OCI-M1 (cell line): ENCODE results near the gene OR52L1.
A peak's percentile ranks its signal among the peaks of the same experiment; 100 is the strongest.
"Not testable (repeated sequence)": the region's sequence is repeated elsewhere in the genome, so short reads cannot be mapped to it uniquely, and the experiment has no call there.

Experiments
- DNase-seq: peaks from one replicate; lab custom pipeline; 2025; lab: John Stamatoyannopoulos, UW

The OR52L1 gene

GRCh38 chr11:5986885-5987284 lies at the start of gene OR52L1:
Gene OR52L1 (minus strand): TSS chr11:5986985. CDS start chr11:5986930, 55 bp downstream.
- no peak for DNase-seq

GRCh38 chr11:6030708-6031405 lies 44.1 kb upstream of the OR52L1 start, which contains the start of gene OR56A1:
Gene OR56A1 (minus strand): TSS chr11:6030758. CDS start chr11:6027692, 3,066 bp downstream.
- DNase-seq = no peak

DNA sequence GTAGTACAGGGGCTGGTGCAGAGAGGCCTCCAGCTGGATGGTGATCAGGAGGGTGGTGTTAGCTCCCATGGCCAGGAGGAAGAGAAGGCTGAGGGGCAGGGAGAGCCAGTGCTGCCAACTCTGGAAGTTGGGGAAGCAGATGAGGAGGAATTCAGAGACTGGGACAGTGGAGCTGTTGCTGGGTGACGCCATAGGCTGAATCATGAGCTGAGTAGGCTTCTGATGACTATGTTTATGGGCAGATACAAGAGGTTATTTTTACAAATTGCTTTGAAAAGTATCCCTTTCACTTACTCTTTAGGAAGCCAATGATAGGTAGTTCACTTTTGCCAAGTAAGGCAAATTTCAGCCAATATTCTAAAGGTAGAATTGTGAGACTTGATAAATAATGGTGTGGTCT lies 40.7 kb upstream of the OR52L1 start:
- DNase-seq = no peak

DNA sequence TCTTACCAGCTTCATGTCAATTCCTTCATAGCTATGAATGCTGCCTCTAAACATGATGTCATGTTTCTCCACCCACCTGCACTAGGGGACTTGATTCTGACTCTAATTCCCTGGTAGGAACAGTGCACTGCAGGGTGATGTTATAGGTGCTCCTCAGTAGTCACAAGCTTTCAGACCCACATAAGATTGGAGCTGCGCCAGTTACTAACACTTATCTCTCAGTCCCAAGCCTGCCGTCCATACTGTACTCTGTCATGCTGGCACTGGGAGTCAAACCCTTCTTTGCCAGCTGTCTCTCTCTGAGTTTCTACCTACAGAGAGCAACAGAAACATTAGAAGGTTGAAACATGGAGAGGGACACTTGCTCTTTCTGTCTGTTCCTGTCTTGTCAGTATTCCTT lies 38.3 kb upstream of the OR52L1 start:
- DNase-seq = peak; percentile 34

DNA sequence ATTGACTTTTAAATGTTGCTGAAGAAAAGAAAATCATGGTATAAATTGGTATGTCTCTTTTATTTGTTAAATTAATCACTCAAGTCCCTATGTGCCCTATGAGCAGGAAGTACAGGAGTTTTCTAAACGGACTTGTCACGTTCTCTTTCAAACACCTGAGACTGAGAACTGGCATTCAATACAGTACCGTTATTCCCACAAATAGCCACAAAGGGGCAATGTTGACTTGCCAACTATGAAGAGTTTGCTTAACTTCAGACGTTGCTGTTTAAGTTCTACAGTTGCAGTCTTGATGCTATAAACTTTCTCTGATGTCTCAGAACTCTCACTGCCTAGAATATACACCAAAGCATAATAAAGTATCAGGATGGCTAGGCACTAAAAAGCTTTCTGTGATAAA lies 36.2 kb upstream of the OR52L1 start:
- peak; percentile 72 for DNase-seq

- no peak for DNase-seq
Observed at GRCh38 chr11:6013042-6013441, 26.3 kb upstream of the OR52L1 start.

- no peak for DNase-seq
Observed at GRCh38 chr11:6012035-6012668, 25.4 kb upstream of the OR52L1 start.

- no peak for DNase-seq
Observed at GRCh38 chr11:6006846-6007245, 20.1 kb upstream of the OR52L1 start, which contains the start of gene OR56A4. Gene OR56A4 (minus strand): TSS chr11:6006946. CDS start chr11:6002992, 3,954 bp downstream.

- no peak for DNase-seq
Observed at GRCh38 chr11:6006395-6006794, 19.6 kb upstream of the OR52L1 start.

DNA sequence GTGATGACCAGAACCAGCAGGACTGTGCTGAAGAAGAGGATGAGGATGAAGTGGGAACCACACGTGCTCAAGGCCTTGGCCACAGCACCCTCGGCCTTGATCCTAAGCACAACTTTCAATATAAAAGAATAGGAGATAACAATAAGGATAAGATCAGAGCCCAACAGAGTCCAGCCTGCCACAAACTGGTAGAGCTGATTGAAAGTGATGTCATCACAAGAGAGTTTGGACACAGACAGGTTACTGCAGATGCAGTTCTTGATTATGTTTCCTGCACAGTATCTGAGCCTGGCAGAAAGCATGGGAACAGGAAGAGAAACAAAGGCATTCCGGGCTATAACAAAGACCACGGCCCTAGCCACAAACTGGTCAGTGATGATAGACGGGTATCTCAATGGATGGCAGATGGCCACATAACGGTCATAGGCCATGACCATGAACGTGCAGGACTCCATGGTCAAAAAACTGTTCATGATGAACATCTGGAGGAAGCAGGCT lies 15.5 kb upstream of the OR52L1 start:
- peak; percentile 13 for DNase-seq

- DNase-seq = no peak
Observed at GRCh38 chr11:5994791-5995190, 8.0 kb upstream of the OR52L1 start.

- DNase-seq = peak; percentile 28
Observed at GRCh38 chr11:5992604-5993251, 5.9 kb upstream of the OR52L1 start.

DNA sequence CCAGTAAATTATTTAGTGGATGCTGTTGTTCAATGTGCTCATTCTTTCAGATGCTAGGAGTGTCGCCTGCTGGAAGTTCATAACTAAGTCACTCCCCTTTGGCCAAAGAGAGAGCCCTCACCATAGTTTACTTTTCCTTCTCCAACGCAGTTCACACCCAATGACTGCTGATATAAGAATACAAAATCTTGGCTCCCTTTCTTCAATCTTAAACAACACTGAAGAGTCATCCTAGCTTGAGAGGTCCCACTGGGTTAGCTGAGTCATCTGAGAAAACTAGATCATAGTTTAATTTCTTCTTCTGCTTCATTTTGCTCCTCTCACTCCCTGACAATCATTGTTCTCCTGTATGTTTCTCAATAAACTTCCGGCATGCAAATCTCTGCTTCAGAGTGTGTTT lies 5.4 kb upstream of the OR52L1 start:
- DNase-seq = no peak

DNA sequence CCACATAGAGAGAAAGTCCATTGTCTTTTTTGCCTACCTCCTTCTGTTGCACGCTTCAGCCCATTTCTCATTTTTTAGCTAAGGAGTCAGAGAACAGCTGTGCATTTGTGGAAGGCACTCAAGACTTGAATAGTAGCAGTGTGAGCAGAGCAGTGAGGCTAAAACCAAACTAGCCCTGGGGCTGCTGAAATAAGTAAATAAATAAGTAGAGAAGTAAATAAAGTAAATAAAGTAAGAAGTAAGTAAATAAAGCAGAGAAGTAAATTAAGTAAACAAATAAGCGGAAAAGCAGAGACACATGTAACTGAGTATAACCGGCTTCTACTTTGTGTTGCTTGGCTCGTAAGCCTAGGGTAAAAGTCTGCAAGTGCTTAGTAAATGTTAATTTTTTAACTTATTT lies 2.4 kb upstream of the OR52L1 start:
- no peak for DNase-seq

DNA sequence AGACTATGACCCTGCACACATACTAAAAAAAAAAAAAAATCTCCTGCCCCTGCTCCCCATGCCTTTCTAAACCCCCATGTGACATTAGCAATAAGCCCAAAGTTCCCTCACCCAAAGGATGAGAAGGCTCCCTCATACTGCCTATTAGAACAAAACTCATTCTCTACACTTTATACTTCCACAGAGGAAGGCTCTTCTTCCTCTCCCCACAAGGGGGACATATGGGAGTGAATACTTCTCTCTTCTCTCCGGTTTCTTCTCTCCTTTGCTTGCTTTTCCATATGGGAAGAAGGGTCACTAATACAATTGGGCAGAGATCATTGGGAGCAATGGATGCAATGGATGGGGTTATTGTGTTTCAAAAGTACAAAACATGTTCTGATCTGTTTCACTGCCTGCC lies 3.3 kb downstream of the OR52L1 start:
- no peak for DNase-seq

DNA sequence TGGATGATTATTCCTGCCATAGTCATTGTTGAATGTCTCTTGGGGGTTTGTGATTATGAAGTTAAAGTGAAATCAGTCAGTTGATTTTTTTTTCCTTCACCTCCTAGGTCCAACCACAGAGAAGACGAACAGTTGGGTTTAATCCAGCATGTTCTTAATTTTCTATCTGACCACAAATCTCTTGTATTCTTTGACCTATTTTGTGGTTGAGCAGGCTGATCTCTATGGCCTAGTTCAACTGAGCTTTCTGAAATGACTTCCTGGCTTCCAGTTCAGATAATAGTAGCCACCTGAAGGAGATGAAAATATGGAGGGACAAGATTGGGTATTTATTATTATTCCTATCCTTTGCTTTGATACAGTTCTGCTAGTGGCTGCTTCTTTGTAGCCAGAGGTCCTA lies 13.3 kb downstream of the OR52L1 start:
- peak; percentile 18 for DNase-seq

GRCh38 chr11:5968394-5968793 lies 18.4 kb downstream of the OR52L1 start, which contains the start of gene OR56A5:
Gene OR56A5 (minus strand): TSS chr11:5968494. CDS start chr11:5968494, 0 bp downstream.
- DNase-seq = no peak

- DNase-seq = no peak
Observed at GRCh38 chr11:5967708-5968107, 19.1 kb downstream of the OR52L1 start.

- no peak for DNase-seq
Observed at GRCh38 chr11:5966958-5967357, 19.8 kb downstream of the OR52L1 start.

- not testable (repeated sequence) for DNase-seq
Observed at GRCh38 chr11:5960704-5961320, 26.0 kb downstream of the OR52L1 start.

DNA sequence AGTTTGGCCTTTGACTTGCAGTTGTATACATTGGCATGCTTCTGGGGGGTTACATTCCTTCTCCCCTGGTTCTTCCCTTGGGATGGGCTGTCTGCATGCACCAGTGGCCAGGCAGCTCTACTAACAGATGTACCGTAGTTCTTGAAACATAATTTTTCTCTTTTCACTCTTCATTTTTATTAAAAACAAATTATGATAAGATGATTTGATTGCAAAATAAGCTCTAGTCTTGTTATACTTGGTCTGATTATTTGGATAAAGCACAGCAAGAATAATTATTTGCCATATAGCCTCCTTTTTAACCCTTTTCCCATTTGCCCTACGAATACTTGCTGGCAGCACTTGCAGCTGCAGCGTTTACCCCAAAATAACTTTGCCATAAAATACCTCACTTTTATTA lies 31.2 kb downstream of the OR52L1 start:
- DNase-seq = no peak

GRCh38 chr11:5941951-5942350 lies 44.8 kb downstream of the OR52L1 start, which contains the start of gene OR56A3:
Gene OR56A3 (plus strand): TSS chr11:5942251. CDS start chr11:5947347, 5,096 bp downstream.
- DNase-seq = no peak
